SH-SY5Y (cell line): ENCODE measurements around the gene FNIP1.

ENCODE experiments used
- GATA2 ChIP-seq: IDR thresholded peaks from 2 replicates; pipeline ENCODE4 v1.6.1; 2011; ENCODE audit warnings: mild to moderate bottlenecking, low read depth, low read length
- GATA3 ChIP-seq: IDR thresholded peaks from 2 replicates; pipeline ENCODE4 v1.6.1; 2011; ENCODE audit warnings: low read depth, mild to moderate bottlenecking, low read length, moderate library complexity

- TF ChIP-seq GATA3 = no peak
- no peak for TF ChIP-seq GATA2
Observed at GRCh38 chr5:131664929-131665328, 131.9 kb downstream of the FNIP1 start.
